BE2C (cell line): ENCODE results near the gene MLH1.

Experiments used
- DNase-seq: peaks from one replicate; pipeline ENCODE4 v3.0.0-alpha.2; 2020
- H3K27me3 ChIP-seq: fragments of 250-450 bp; sonication (Bioruptor Pico); 2 replicates; pipeline ENCODE4 v1.5.1; 2020; ENCODE audit warnings: mild to moderate bottlenecking
- H3K36me3 ChIP-seq: fragments of 250-450 bp; sonication (Bioruptor Pico); 2 replicates; pipeline ENCODE4 v1.5.1; 2020; ENCODE audit warnings: mild to moderate bottlenecking
- H3K4me1 ChIP-seq: fragments of 250-450 bp; sonication (Bioruptor Pico); 2 replicates; pipeline ENCODE4 v1.5.1; 2020
- H3K4me3 ChIP-seq: 2 replicates; pipeline ENCODE4 v1.5.1; 2011; ENCODE audit warnings: low read depth, low read length
- H3K9me3 ChIP-seq: fragments of 250-450 bp; sonication (Bioruptor Pico); 2 replicates; pipeline ENCODE4 v1.5.1; 2020
- TF ChIP-seq, protein P1 (sequence below): IDR thresholded peaks from 2 replicates; pipeline ENCODE4 v1.5.1; 2012; ENCODE audit warnings: mild to moderate bottlenecking, low read depth, low read length

Gene MLH1

DNA sequence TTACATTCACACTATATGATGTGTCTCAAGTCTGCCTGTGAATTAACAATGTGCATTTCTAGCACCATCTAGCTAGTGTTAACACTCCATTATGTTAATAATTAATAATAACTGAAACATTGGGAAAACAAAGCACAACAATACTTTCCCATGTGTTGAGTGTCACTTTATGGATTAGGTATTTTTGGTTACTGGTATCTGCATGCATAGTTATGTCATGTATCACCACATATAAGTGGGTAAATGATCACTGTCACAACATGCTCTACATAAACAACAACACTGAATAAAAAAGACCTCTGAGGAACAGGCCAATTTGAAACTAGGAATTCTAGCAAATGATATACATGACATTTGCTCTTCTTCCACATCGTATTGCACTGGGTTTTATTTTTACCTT, 74.7 kb downstream of the MLH1 start:
- DNase-seq = no peak
- H3K4me1 ChIP-seq = no peaks in the 10 kb centered on the region
- H3K36me3 ChIP-seq = no peaks in the 10 kb centered on the region
- no peaks in the 10 kb centered on the region for H3K9me3 ChIP-seq
- no peaks in the 10 kb centered on the region for H3K27me3 ChIP-seq
- H3K4me3 ChIP-seq = no peak overlapping the region
- TF ChIP-seq, protein P1, sequence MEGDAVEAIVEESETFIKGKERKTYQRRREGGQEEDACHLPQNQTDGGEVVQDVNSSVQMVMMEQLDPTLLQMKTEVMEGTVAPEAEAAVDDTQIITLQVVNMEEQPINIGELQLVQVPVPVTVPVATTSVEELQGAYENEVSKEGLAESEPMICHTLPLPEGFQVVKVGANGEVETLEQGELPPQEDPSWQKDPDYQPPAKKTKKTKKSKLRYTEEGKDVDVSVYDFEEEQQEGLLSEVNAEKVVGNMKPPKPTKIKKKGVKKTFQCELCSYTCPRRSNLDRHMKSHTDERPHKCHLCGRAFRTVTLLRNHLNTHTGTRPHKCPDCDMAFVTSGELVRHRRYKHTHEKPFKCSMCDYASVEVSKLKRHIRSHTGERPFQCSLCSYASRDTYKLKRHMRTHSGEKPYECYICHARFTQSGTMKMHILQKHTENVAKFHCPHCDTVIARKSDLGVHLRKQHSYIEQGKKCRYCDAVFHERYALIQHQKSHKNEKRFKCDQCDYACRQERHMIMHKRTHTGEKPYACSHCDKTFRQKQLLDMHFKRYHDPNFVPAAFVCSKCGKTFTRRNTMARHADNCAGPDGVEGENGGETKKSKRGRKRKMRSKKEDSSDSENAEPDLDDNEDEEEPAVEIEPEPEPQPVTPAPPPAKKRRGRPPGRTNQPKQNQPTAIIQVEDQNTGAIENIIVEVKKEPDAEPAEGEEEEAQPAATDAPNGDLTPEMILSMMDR = no peak

DNA sequence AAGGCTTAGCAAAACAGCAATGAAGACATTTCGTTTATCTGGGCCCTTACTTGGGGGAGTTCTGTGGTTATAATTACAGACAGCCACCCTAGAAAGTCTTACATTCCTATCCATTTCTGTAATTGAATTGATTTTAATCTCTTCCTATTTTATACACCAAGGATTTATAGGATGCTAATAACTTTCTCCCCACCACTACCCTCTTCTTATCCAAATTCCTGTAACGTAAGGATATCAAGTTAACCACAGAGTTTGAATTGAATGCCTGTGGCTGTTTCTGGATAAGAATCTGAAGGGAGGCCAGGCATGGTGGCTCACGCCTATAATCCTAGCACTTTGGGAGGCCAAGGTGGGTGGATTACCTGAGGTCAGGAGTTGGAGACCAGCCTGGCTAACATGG, 78.6 kb downstream of the MLH1 start:
- Histone ChIP-seq H3K36me3 (no peaks in the 10 kb centered on the region), H3K9me3 (no peaks in the 10 kb centered on the region), H3K4me3 (no peak overlapping the region), H3K4me1 (no peaks in the 10 kb centered on the region), H3K27me3 (no peaks in the 10 kb centered on the region)
- TF ChIP-seq, protein P1 = no peak
- DNase-seq = no peak

DNA sequence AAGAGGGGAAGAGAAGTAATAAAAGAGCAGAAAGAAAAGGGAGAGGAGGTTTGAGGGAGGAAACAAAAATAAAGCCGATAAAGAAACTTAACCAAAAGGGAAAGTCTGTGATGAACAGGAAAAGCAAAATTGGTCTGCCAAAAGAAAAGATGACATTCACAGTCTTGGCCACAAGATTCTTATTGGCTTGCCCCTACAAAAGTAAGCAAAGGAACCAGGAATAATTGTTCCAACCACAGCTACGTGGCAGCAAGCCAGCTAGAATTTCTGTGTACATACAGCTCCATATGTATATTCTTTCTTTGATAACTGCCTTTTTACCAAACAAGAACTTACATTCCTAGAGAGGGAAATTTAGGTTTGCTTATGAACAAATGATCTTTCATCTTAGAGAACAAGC, 79.6 kb downstream of the MLH1 start:
- Histone ChIP-seq H3K36me3 (no peaks in the 10 kb centered on the region), H3K4me3 (no peak overlapping the region), H3K27me3 (no peaks in the 10 kb centered on the region), H3K4me1 (no peaks in the 10 kb centered on the region), H3K9me3 (no peaks in the 10 kb centered on the region)
- TF ChIP-seq, protein P1 = no peak
- DNase-seq = no peak

DNA sequence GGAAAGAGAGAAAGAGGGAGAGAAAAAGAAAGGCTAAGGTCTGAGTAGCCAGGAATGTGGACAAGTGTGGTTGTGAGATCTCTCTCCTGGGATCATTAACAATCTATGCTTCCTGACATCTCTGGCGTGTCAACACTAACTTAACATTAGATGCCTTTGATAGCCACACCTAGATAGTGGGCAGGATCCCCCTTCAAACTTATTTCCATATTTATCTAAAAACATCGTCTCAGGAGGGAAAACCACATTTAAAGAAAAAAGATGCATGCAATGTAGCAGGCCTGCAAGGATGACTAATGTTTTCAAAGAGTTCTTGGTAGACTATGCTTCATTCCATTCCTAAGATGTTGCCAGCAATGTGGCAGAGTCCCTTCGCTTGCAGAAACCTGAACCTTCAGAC, 80.9 kb downstream of the MLH1 start:
- no peak for DNase-seq
- H3K36me3 ChIP-seq = no peaks in the 10 kb centered on the region
- H3K9me3 ChIP-seq = no peaks in the 10 kb centered on the region
- no peak overlapping the region for H3K4me3 ChIP-seq
- H3K4me1 ChIP-seq = no peaks in the 10 kb centered on the region
- H3K27me3 ChIP-seq = no peaks in the 10 kb centered on the region
- TF ChIP-seq, protein P1 = no peak

DNA sequence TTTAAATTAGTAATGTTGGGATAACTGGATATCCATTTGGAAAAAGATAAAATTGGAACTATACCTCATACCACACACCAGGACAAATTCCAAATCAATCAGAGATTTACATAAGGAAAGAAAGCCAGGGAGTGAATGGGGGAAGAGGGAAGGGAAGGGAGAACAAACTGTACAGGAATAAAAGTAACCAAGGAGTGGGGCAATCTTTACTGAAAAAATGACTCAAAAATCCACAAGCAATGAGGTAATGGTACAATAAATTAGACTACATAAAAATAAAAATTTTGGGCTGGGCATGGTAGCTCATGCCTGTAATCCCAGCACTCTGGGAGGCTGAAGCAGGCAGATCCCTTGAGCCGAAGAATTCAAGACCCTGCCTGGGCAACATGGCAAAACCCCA, 82.6 kb downstream of the MLH1 start:
- H3K27me3 ChIP-seq = no peaks in the 10 kb centered on the region
- H3K36me3 ChIP-seq = no peaks in the 10 kb centered on the region
- DNase-seq = no peak
- no peaks in the 10 kb centered on the region for H3K9me3 ChIP-seq
- H3K4me1 ChIP-seq = no peaks in the 10 kb centered on the region
- TF ChIP-seq, protein P1 = no peak
- no peak overlapping the region for H3K4me3 ChIP-seq

DNA sequence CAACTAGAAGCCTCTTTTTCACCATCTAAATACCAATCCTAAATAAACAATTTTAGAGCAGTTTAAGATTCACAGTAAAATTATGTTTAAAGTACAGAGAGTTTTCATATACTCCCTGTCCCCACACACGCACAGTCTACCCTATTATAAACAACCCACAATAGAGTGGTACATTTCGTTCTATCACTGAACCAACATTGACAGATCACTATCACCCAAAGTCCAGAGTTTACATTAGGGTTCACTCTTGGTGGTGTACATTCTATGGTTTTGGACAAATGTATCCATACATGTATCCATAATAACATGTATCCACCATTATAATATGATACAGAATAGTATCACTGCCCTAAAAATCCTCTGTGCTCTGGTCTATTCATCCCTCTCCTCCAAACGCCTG, 89.0 kb downstream of the MLH1 start:
- Histone ChIP-seq H3K4me1 (no peaks in the 10 kb centered on the region), H3K27me3 (no peaks in the 10 kb centered on the region), H3K9me3 (no peaks in the 10 kb centered on the region), H3K4me3 (no peak overlapping the region), H3K36me3 (no peaks in the 10 kb centered on the region)
- DNase-seq = no peak
- TF ChIP-seq, protein P1 = no peak
